OCI-LY1 (cell line): ENCODE measurements around the gene TINAGL1.

Experiments
- H2AFZ ChIP-seq: fragments of 200-600 bp; sonication (generic), shearing (Covaris generic); 2 replicates; pipeline ENCODE4 v1.6.0; 2014; ENCODE audit warnings: antibody characterized with exemption, mild to moderate bottlenecking, low read length
- H3F3A ChIP-seq: fragments of 200-600 bp; sonication (generic), shearing (Covaris generic); 2 replicates; pipeline ENCODE4 v1.6.0; 2014; ENCODE audit warnings: mild to moderate bottlenecking, antibody characterized with exemption, low read length, moderate library complexity; ENCODE audit not compliant: insufficient read depth
- H3K27ac ChIP-seq: fragments of 200-600 bp; sonication (generic); 2 replicates; pipeline ENCODE4 v1.5.1; 2014; ENCODE audit warnings: low read length, mixed run types, mild to moderate bottlenecking, low read depth; ENCODE audit not compliant: poor library complexity, severe bottlenecking
- H3K27me3 ChIP-seq: fragments of 200-600 bp; sonication (generic); 2 replicates; pipeline ENCODE4 v1.6.0; 2014; ENCODE audit warnings: antibody characterized with exemption, mild to moderate bottlenecking, low read length, moderate library complexity; ENCODE audit not compliant: insufficient read depth
- H3K36me3 ChIP-seq: fragments of 200-600 bp; sonication (generic); 2 replicates; pipeline ENCODE4 v1.6.1; 2014; ENCODE audit warnings: mild to moderate bottlenecking, antibody characterized with exemption, low read length, moderate library complexity, mixed read lengths; ENCODE audit not compliant: insufficient read depth
- H3K4me1 ChIP-seq: fragments of 200-600 bp; sonication (generic); 2 replicates; pipeline ENCODE4 v1.5.1; 2014; ENCODE audit warnings: mild to moderate bottlenecking, low read length, moderate library complexity; ENCODE audit not compliant: insufficient read depth, severe bottlenecking
- H3K4me2 ChIP-seq: fragments of 200-600 bp; sonication (generic), shearing (Covaris generic); 2 replicates; pipeline ENCODE4 v1.6.1; 2014; ENCODE audit warnings: low read length
- H3K4me3 ChIP-seq: fragments of 200-600 bp; sonication (generic); 2 replicates; pipeline ENCODE4 v1.5.1; 2014; ENCODE audit warnings: low read length, low read depth, mild to moderate bottlenecking, mixed read lengths; ENCODE audit not compliant: poor library complexity, severe bottlenecking
- H3K79me2 ChIP-seq: fragments of 200-600 bp; shearing (Covaris generic); 2 replicates; pipeline ENCODE4 v1.6.1; 2016; ENCODE audit warnings: mixed run types, low read length, mixed read lengths; ENCODE audit not compliant: insufficient read depth
- H3K9ac ChIP-seq: fragments of 200-600 bp; sonication (generic), shearing (Covaris generic); 2 replicates; pipeline ENCODE4 v1.6.1; 2014; ENCODE audit warnings: mild to moderate bottlenecking, low read length, mixed read lengths
- H3K9me2 ChIP-seq: fragments of 200-600 bp; sonication (generic), shearing (Covaris generic); 2 replicates; pipeline ENCODE4 v1.6.1; 2014; ENCODE audit warnings: low read depth, mild to moderate bottlenecking, low read length, mixed read lengths
- H3K9me3 ChIP-seq: fragments of 200-600 bp; shearing (Covaris generic); 2 replicates; pipeline ENCODE4 v1.6.1; 2014; ENCODE audit warnings: low read length, mixed read lengths
- H4K20me1 ChIP-seq: fragments of 200-600 bp; sonication (generic), shearing (Covaris generic); 2 replicates; pipeline ENCODE4 v1.6.0; 2016; ENCODE audit warnings: mild to moderate bottlenecking, low read length; ENCODE audit not compliant: insufficient read depth
- EZH2 ChIP-seq: fragments of 200-600 bp; sonication (generic), shearing (Covaris generic); IDR thresholded peaks from 2 replicates; pipeline ENCODE4 v1.8.0; 2017; ENCODE audit warnings: borderline replicate concordance, mixed run types, mild to moderate bottlenecking, antibody characterized with exemption, low read length, moderate library complexity, mixed read lengths
- TF ChIP-seq, protein P1 (sequence below): fragments of 200-600 bp; sonication (generic), shearing (Covaris generic); IDR thresholded peaks from 2 replicates; pipeline ENCODE4 v1.5.1; 2017; ENCODE audit warnings: mild to moderate bottlenecking, antibody characterized with exemption, low read length, moderate library complexity, mixed read lengths

The TINAGL1 gene

DNA sequence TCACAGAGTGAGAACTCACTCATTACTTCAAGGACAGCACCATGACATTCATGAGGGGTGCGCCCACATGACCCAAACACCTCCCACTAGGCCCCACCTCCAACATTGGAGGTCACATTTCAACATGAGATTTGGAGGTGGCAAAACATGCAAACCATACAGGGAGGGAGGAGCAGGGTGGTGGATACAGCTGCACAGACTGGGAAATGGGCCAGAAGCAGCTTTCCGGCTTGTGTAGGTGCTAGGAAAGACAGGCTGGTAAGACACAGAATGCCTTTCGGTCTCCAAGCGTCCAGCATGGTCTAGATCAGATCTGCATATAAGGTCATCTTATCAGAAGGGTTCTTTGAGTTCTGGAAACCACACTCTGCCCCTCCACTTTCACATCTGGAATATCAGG is 35.1 kb upstream of the TINAGL1 start:
- Histone ChIP-seq H2AFZ (no peak overlapping the region), H3K36me3 (peaks cover 17% of the 10 kb centered on the region), H3K4me2 (no peak overlapping the region), H3K4me1 (no peaks in the 10 kb centered on the region), H3K9me3 (peaks cover 9% of the 10 kb centered on the region), H4K20me1 (no peaks in the 10 kb centered on the region), H3K27ac (no peak overlapping the region), H3K79me2 (no peaks in the 10 kb centered on the region), H3K4me3 (no peak overlapping the region), H3K9me2 (no peaks in the 10 kb centered on the region), H3F3A (no peaks in the 10 kb centered on the region), H3K9ac (no peak overlapping the region), H3K27me3 (no peaks in the 10 kb centered on the region)
- no peak for TF ChIP-seq EZH2
- TF ChIP-seq, protein P1, sequence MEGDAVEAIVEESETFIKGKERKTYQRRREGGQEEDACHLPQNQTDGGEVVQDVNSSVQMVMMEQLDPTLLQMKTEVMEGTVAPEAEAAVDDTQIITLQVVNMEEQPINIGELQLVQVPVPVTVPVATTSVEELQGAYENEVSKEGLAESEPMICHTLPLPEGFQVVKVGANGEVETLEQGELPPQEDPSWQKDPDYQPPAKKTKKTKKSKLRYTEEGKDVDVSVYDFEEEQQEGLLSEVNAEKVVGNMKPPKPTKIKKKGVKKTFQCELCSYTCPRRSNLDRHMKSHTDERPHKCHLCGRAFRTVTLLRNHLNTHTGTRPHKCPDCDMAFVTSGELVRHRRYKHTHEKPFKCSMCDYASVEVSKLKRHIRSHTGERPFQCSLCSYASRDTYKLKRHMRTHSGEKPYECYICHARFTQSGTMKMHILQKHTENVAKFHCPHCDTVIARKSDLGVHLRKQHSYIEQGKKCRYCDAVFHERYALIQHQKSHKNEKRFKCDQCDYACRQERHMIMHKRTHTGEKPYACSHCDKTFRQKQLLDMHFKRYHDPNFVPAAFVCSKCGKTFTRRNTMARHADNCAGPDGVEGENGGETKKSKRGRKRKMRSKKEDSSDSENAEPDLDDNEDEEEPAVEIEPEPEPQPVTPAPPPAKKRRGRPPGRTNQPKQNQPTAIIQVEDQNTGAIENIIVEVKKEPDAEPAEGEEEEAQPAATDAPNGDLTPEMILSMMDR = no peak

DNA sequence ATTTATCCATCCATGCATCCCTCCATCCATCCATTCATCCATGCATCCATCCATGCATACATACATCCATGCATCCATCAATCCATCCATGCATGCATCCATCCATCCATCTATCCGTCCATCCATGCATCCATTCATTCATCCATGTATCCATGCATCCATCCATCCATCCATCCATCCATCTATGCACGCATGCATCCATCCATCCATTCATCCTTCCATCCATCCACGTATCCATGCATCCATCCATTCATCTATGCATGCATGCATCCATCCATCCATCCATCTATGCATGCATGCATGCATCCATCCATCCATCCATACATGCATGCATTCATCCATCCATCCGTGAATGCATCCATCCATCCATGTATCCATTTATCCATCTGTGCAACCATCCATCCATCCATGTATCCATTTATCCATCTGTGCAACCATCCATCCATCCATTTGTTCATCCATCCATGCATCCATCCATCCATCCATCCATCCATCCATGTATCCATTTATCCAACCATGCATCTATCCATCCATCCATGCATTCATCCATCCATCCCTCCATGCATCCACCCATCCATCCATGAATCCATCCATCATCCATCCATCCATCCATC is 30.3 kb upstream of the TINAGL1 start:
- Histone ChIP-seq H4K20me1 (no peaks in the 10 kb centered on the region), H3K79me2 (no peaks in the 10 kb centered on the region), H3K27me3 (no peaks in the 10 kb centered on the region), H2AFZ (no peak overlapping the region), H3K9me2 (no peaks in the 10 kb centered on the region), H3K9ac (no peak overlapping the region), H3K27ac (no peak overlapping the region), H3F3A (no peaks in the 10 kb centered on the region), H3K4me2 (no peak overlapping the region), H3K9me3 (peaks cover 6% of the 10 kb centered on the region; the same call in 1 of the 2 replicates), H3K4me3 (no peak overlapping the region), H3K4me1 (peaks cover 17% of the 10 kb centered on the region), H3K36me3 (peaks cover 7% of the 10 kb centered on the region; the same call in 1 of the 2 replicates)
- TF ChIP-seq EZH2 = no peak
- TF ChIP-seq, protein P1 = no peak

DNA sequence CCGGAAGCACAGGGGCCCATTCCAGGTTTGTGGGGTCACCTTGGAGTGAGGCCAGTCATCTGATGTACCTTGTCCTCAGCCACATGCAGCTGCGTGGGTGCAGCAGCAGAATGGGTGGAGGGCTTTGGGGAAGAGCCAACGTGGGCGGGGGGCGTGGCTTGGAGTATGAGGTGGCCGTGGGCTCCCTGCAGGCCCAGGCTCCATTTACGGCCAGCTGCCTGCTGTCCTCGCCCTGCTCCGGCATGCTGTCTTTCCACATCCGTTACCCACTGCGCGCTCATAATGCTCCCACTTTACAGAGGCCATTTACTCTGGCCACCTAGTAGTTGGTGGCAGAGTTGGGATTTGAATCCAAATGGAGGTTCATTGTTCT is 27.8 kb upstream of the TINAGL1 start:
- Histone ChIP-seq H3F3A (no peaks in the 10 kb centered on the region), H3K4me1 (peaks cover 17% of the 10 kb centered on the region), H3K27ac (no peak overlapping the region), H3K36me3 (no peaks in the 10 kb centered on the region), H3K4me3 (no peak overlapping the region), H3K4me2 (peak overlapping the region; percentile 62; the same call in 1 of the 2 replicates), H3K9me3 (no peaks in the 10 kb centered on the region), H2AFZ (no peak overlapping the region), H3K9me2 (no peaks in the 10 kb centered on the region), H3K9ac (no peak overlapping the region), H3K27me3 (no peaks in the 10 kb centered on the region), H3K79me2 (no peaks in the 10 kb centered on the region), H4K20me1 (no peaks in the 10 kb centered on the region)
- no peak for TF ChIP-seq EZH2
- TF ChIP-seq, protein P1 = no peak
